ENCODE results near the gene DAAM2.

The DAAM2 gene

GRCh38 chr6:39804466-39805065 is 12.4 kb downstream of the DAAM2 start:
- DNase-seq (ENCODE audit: extremely low read depth, low read depth) = peak; percentile 57
- TF ChIP-seq CTCF (IDR thresholded peaks at IDR 0.05; ENCODE audit: low read depth, low read length, missing control alignments) = no peak
- H3K4me3 ChIP-seq (replicated peaks; ENCODE audit: low read depth, low read length) = no peak overlapping the region

GRCh38 chr6:39806278-39806677 is 14.1 kb downstream of the DAAM2 start:
- DNase-seq (ENCODE audit: extremely low read depth, low read depth) = no peak
- TF ChIP-seq CTCF (IDR thresholded peaks at IDR 0.05; ENCODE audit: low read depth, low read length, missing control alignments) = no peak
- H3K4me3 ChIP-seq (replicated peaks; ENCODE audit: low read depth, low read length) = no peak overlapping the region

GRCh38 chr6:39808346-39808745 is 16.2 kb downstream of the DAAM2 start:
- H3K4me3 ChIP-seq (replicated peaks; ENCODE audit: low read depth, low read length) = no peak overlapping the region
- DNase-seq (ENCODE audit: extremely low read depth, low read depth) = no peak
- TF ChIP-seq CTCF (IDR thresholded peaks at IDR 0.05; ENCODE audit: low read depth, low read length, missing control alignments) = no peak

GRCh38 chr6:39808964-39809363 is 16.8 kb downstream of the DAAM2 start:
- no peak for DNase-seq (ENCODE audit: extremely low read depth, low read depth)
- H3K4me3 ChIP-seq (replicated peaks; ENCODE audit: low read depth, low read length) = no peak overlapping the region
- TF ChIP-seq CTCF (IDR thresholded peaks at IDR 0.05; ENCODE audit: low read depth, low read length, missing control alignments) = no peak

- no peak for TF ChIP-seq CTCF (IDR thresholded peaks at IDR 0.05; ENCODE audit: low read depth, low read length, missing control alignments)
- DNase-seq (ENCODE audit: extremely low read depth, low read depth) = no peak
- no peak overlapping the region for H3K4me3 ChIP-seq (replicated peaks; ENCODE audit: low read depth, low read length)
Measured at GRCh38 chr6:39811835-39812345, 19.7 kb downstream of the DAAM2 start.

GRCh38 chr6:39812496-39812852 is 20.3 kb downstream of the DAAM2 start:
- DNase-seq (ENCODE audit: extremely low read depth, low read depth) = no peak
- H3K4me3 ChIP-seq (replicated peaks; ENCODE audit: low read depth, low read length) = no peak overlapping the region
- TF ChIP-seq CTCF (IDR thresholded peaks at IDR 0.05; ENCODE audit: low read depth, low read length, missing control alignments) = no peak

All from HFF-Myc (cell line).